Brain microvascular endothelial cell (primary cell): ENCODE data around the gene CDH23.

ENCODE experiments used
- DNase-seq: peaks from one replicate; pipeline ENCODE4 v3.0.0-alpha.2; 2020
- H3K27ac ChIP-seq: fragments of 250-450 bp; sonication (Bioruptor Pico); 2 replicates; pipeline ENCODE4 v1.5.1; 2020; ENCODE audit warnings: mild to moderate bottlenecking, moderate library complexity
- H3K27me3 ChIP-seq: fragments of 250-450 bp; sonication (Bioruptor Pico); replicated peaks from 2 replicates; pipeline ENCODE4 v1.5.1; 2020; ENCODE audit warnings: mild to moderate bottlenecking
- H3K36me3 ChIP-seq: fragments of 250-450 bp; sonication (Bioruptor Pico); replicated peaks from 2 replicates; pipeline ENCODE4 v1.5.1; 2020; ENCODE audit warnings: mild to moderate bottlenecking
- H3K4me3 ChIP-seq: 2 replicates; pipeline ENCODE4 v1.5.1; 2011; ENCODE audit warnings: low read depth, mild to moderate bottlenecking, control low read depth, low read length, moderate library complexity
- CTCF ChIP-seq: IDR thresholded peaks from 2 replicates; pipeline ENCODE4 v1.5.1; 2011; ENCODE audit warnings: low read depth, mild to moderate bottlenecking, moderate library complexity, low read length, control low read depth, inconsistent platforms; ENCODE audit errors: missing control alignments
- in situ Hi-C: cut with HindIII; loops from 2 replicates; pipeline ENCODE4 v1.10.0; 2017; ENCODE audit warnings: low sequenced_read_pairs, low pct_ligation_motif_present

Gene CDH23

GRCh38 chr10:71399946-71400345 lies 3.2 kb downstream of the CDH23 start:
- Histone ChIP-seq H3K27me3 (peaks cover 55% of the 10 kb centered on the region), H3K36me3 (no peaks in the 10 kb centered on the region), H3K27ac (no peak overlapping the region), H3K4me3 (no peak overlapping the region)
- no peak for DNase-seq
- in situ Hi-C loops, result no loop called here
- TF ChIP-seq CTCF, result no peak

- no peak for TF ChIP-seq CTCF
- no peak overlapping the region for H3K27ac ChIP-seq
- H3K4me3 ChIP-seq, result no peak overlapping the region
- DNase-seq, result no peak
- in situ Hi-C loops, result no loop called here
- H3K27me3 ChIP-seq, result peaks cover 48% of the 10 kb centered on the region
- H3K36me3 ChIP-seq, result no peaks in the 10 kb centered on the region
Observed at GRCh38 chr10:71401056-71401455, 4.3 kb downstream of the CDH23 start.

GRCh38 chr10:71402005-71402404 lies 5.3 kb downstream of the CDH23 start:
- DNase-seq, result no peak
- H3K4me3 ChIP-seq, result no peak overlapping the region
- no peak for TF ChIP-seq CTCF
- in situ Hi-C loops, result no loop called here
- H3K36me3 ChIP-seq, result no peaks in the 10 kb centered on the region
- peaks cover 44% of the 10 kb centered on the region for H3K27me3 ChIP-seq
- H3K27ac ChIP-seq, result no peak overlapping the region

- TF ChIP-seq CTCF, result no peak
- Histone ChIP-seq H3K4me3 (no peak overlapping the region), H3K27ac (no peak overlapping the region), H3K36me3 (no peaks in the 10 kb centered on the region), H3K27me3 (peaks cover 23% of the 10 kb centered on the region)
- in situ Hi-C loops, result no loop called here
- DNase-seq, result no peak
Observed at GRCh38 chr10:71404503-71405295, 8.0 kb downstream of the CDH23 start.

GRCh38 chr10:71406878-71407277 lies 10.2 kb downstream of the CDH23 start:
- Histone ChIP-seq H3K4me3 (no peak overlapping the region), H3K27me3 (peaks cover 12% of the 10 kb centered on the region), H3K27ac (no peak overlapping the region), H3K36me3 (no peaks in the 10 kb centered on the region)
- in situ Hi-C loops, result no loop called here
- TF ChIP-seq CTCF, result no peak
- no peak for DNase-seq
